Measurements from ENCODE around the gene MBOAT2.
A peak's percentile ranks its signal among the peaks of the same experiment; 100 is the strongest.

The MBOAT2 gene

GRCh38 chr2:9015998-9016397, 12.5 kb upstream of the MBOAT2 start:
- no peak for DNase-seq

- no peak for DNase-seq
Measured at GRCh38 chr2:9013403-9013802, 9.9 kb upstream of the MBOAT2 start.

GRCh38 chr2:9010866-9011265, 7.4 kb upstream of the MBOAT2 start:
- no peak for DNase-seq

- DNase-seq = peak; percentile 11
Measured at GRCh38 chr2:9008951-9009664, 5.6 kb upstream of the MBOAT2 start.

DNA sequence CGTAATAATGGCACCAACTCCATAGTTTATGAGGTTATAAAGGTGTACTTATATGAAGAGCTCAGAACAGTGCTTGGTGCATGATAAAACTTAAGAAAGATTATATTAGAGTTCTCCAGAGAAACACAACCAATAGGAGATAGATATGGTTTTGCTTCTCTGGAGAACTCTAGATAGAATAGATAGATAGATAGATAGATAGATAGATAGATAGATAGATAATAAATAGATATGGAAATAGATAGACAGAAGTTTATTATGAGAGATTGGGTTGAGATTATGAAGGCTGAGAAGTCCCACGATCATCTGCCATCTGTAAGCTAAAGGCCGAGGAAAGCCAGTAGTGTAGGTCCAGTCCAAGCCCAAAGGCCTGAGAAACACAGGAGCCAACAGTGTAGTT, 2.9 kb upstream of the MBOAT2 start:
- DNase-seq = no peak

DNA sequence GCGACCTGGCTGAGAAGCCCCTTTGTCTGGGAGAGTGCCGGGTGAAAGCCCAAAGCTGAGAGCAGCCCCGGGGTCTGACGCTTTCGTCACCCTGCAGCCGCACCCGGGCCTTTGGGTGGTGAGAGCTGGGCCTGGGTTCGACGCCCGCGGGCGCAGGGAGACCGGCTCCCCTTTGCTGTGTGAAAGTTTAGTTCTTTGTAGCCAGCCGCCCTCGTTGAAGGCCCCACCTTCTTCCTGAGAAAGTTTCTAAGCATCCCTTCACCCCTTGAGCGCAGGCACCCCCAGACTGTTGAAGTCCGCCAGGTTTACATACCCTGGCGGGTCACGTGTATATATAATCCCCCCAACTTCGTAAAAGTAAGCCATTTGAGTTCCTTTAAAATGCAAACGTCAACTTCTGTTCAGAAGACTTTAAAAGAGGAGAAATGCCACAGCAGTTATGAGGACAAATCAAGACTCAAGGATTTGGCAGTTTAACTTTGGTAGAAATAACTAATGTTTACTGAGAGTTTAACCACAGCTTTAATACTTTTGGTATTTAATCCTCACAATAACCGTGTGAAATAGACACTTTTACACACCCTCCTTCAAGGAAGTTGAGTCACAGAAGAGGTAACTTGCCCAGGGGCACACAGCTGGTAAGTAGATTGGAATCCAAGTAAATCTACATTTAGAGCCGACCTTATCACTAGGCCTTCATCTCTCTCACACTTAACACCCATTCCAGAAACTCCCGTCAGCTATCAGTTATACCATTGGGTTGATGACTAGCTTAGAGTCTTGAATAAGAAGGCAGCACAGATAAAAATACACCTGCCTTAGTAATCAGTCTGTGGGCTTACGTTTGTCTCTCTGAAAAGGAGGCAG, 1.1 kb upstream of the MBOAT2 start:
- DNase-seq = no peak

GRCh38 chr2:9003366-9003615, 193 bp downstream of the MBOAT2 start:
- DNase-seq = no peak

- DNase-seq = peak; percentile 49
Measured at GRCh38 chr2:9002637-9003365, 683 bp downstream of the MBOAT2 start.

GRCh38 chr2:9002313-9002636, 1.2 kb downstream of the MBOAT2 start:
- peak; percentile 50 for DNase-seq

DNA sequence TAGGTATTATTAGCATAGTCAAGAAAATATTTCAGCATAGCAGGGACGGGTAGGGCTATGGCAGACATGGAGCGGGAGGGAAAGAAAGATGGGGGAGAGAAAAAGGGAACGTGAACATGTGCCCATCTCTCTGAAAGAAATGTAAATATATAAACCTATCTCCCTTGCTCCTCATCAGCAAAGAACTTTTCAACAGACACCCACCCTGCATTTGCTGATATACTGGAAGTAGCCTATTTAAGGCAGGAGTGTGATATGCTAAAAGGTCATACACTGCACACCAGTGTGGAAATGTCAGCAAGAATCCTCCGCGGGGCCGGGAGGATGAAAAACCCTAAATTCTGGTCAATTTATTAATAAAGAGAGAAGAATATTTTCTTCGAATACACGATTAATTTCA, 1.7 kb downstream of the MBOAT2 start:
- DNase-seq = no peak

DNA sequence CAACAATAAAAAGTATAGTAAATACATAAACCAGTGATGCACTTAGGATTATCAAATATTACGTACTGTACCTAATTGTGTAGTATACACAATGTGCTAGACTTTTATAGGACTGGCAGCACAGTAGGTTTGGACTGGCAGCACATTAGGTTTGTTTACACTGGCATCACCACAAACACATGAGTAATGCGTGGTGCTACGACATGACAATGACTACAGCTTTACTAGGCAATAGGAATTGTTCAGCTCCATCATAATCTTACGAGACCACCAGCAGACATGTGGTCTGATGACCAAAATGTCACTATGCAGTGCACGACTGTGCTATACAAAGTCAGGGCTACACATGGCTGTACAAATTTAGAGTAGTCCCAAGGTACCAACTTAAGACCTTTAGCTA, 2.3 kb downstream of the MBOAT2 start:
- no peak for DNase-seq

DNA sequence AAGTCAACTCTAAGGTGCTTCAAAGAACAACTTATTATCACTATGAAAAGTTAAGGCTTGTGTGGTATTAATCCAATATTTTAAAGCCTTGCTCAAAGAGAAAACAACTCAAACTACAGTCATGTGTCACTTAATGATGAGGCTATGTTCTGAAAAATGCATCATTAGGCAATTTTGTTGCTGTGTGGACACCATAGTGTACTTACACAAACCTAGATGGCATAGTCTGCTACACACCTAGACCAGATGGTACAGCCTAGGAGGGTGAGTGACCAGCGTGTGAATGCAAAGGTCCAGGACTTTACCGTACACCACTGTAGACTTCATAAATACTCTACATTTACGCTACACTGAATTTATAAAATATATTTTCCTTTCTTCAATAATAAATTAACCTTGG, 3.0 kb downstream of the MBOAT2 start:
- no peak for DNase-seq

DNA sequence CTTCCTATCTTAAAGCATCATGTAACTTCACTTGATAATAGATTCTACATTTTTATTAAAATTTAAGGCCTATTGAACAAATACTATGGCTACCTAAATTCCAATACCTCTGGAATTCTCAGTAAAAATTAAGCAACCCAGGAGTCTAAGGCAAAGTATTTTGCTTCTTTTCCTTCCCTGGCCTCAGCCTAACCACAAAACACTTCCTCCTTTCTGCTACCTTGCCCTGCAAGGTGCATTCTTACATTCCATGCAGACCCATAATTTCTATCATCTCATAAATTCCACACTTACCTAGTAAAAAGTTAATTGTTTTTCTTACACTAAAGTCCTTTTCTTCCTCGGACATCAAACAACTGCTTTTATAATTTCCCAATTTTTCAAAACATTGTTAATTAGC, 3.7 kb downstream of the MBOAT2 start:
- no peak for DNase-seq

GRCh38 chr2:8999102-8999446, 4.4 kb downstream of the MBOAT2 start:
- no peak for DNase-seq

GRCh38 chr2:8998418-8999101, 4.9 kb downstream of the MBOAT2 start:
- DNase-seq = no peak

DNA sequence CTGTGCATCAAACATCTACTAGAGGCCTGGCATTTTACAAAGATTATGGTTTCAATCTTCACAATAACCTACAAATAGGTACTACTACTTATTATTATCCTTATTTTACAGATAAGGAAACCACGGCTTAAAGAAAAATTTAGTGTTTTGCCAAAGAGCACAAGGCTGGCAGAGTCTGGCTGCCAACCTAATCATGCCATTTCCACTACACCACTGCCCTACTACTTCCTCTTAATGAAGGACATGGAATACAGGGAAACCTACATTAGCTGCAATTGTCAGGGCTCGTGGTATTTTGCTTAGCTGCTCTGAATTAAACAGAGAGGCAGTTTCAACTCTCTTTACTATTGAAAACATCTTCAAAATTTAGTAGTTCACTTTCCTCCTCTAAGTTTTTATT, 5.9 kb downstream of the MBOAT2 start:
- DNase-seq = no peak

DNA sequence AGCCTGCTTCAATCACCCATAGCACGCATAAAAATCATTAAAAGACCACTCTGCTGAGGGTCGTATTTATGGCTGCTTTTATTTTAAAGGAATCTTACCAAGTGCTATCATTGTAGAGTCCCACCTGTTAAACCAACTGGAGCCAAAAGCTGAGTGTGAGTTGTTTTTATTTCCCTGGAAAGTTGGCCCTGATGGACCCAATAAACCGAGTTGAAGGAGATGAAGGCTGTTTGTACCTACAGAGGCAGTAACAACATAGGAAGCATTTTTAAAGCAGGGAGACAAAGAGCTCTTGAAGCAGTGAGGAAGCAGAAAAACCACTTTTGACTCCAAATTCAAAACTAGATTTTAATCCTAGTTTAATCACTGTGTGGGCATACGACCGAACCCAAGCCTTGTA, 6.4 kb downstream of the MBOAT2 start:
- no peak for DNase-seq

GRCh38 chr2:8996006-8996405, 7.5 kb downstream of the MBOAT2 start:
- DNase-seq = no peak

GRCh38 chr2:8994386-8994785, 9.1 kb downstream of the MBOAT2 start:
- DNase-seq = no peak

DNA sequence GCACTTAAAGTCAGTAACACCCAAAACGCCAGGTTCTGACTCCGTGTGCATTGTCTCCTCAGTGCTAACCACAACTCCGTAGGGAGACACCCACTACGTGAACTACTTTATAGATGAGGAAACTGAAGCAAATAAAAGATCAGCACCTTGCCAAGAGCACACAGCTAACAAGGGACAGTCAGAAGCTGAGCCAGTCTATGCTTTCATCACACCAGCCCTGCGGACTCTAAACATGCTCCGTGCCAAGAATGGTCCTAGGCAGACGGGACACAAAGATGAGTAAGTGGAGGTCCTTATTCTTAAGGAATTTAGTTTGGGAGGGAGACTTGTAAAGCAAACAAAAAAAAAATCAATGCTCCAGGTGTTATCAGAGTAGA, 9.6 kb downstream of the MBOAT2 start:
- DNase-seq = no peak

DNA sequence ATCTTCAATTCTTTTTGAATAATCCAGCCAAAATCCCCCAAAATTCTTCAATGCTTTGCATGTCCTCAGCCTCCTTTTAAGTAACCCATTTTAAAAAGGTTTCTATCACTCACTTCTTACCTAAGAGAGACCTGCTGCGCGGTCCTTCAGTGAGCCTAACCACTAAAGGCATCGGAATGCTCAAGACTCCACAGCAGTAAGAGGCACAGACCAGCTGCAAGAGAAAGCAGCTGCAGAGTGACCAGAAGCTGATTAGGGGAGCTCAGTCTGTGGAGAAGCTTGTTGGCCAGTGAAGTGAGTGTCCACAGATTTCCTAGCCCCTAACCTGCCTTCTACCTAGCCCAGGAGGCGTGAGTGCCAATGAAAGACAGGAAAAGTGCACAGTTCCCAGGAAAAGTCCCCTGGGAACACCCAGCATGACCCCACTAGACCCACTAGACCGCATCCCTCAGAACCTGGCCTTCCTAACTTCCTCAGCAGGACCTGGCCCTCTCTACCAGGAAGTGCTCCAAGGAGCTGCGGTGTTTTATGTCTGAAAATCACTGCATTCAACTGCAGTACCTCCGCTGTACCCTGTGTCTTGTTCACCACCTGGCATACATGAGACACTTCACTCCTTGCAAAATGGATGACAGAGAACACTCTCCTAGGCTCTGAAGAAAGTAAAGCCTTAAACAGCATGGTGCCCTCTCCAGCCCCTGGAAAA, 10.1 kb downstream of the MBOAT2 start:
- DNase-seq = no peak

DNA sequence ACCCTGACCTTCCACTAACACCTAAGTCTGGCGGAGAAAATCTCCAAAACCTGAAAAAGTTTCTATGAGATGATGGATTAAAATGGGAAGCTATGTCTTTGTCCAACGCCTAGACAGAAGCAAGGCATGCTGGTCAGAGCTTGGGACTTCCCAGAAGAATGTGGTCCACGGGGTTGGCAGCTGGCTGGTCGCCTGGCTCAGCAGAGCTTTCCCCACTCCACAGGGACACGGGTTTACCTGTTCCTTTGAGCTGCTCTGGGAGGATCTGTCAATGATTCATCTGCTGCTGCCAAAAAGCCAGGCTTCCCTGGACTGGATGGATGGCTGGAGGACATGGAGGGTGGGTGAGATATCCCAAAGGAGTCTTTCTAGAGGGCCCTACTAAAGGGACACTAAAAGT, 10.8 kb downstream of the MBOAT2 start:
- DNase-seq = no peak

GRCh38 chr2:8989536-8990079, 13.9 kb downstream of the MBOAT2 start:
- no peak for DNase-seq

All from midbrain (tissue), 1 donor.